ENCODE results near the gene CCDC121. TPM values are rescaled to one million over a fixed set of nuclear protein-coding genes. Genes with fewer than 3 reads are reported as not detected.
A peak's percentile ranks its signal among the peaks of the same experiment; 100 is the strongest.

CCDC121 gene
- total and polyA plus RNA-seq, 9 of the 15 experiments (the other 6 are each of a cell fraction or from before 2014, with no cell fraction given), result 2.2 to 4.7 (median 4.1) TPM

DNA sequence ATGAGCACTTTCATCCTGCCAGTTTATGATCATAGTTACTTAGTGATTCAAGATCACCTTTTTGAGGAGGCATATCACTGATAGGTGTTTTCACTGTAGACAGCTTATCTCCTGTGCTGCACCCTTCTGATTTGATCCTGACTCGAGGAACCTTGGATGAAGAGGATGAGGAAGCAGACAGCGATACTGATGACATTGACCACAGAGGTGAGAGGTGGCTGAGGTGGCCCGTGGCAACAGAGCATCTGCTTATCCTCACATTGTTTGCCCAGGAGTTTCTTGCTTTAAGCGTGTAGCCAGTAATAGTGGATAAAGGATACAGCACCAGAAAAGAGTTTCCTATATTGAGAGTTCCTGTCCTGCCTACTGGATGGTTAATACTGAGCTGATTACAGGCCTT, 18.9 kb upstream of the CCDC121 start:
- Histone ChIP-seq H3K4me3 (no peak overlapping the region), H3K36me3 (ENCODE audit: control insufficient read depth, insufficient read depth, low read length) (peaks cover 81% of the 10 kb centered on the region), H4K20me1 (replicated peaks; ENCODE audit: control insufficient read depth, insufficient read depth, low read length) (no peaks in the 10 kb centered on the region), H3K27ac (ENCODE audit: extremely low read depth, low read depth, low read length) (no peak overlapping the region), H2AFZ (ENCODE audit: low read depth, low read length) (no peak overlapping the region), H3K9ac (ENCODE audit: insufficient read depth in 1 of 2, low read depth in 2 of 2, low read length in 2 of 2) (no peak overlapping the region), H3K4me1 (replicated peaks in 1 of 2; ENCODE audit: control insufficient read depth in 2 of 2, insufficient read depth in 2 of 2, low read length in 2 of 2) (peaks cover 0 to 6% of the 10 kb centered on the region in 2 experiments; a peak in 3 of 5 replicates), H3K9me1 (ENCODE audit: control insufficient read depth, insufficient read depth, low read length) (no peaks in the 10 kb centered on the region), H3K27me3 (ENCODE audit: control insufficient read depth in 2 of 2, insufficient read depth in 2 of 2, low read length in 2 of 2) (no peaks in the 10 kb centered on the region), H3K4me2 (ENCODE audit: insufficient read depth, low read length) (no peak overlapping the region), H3K9me3 (replicated peaks; ENCODE audit: control insufficient read depth, insufficient read depth, low read depth, low read length) (no peaks in the 10 kb centered on the region), H3K79me2 (ENCODE audit: control insufficient read depth, insufficient read depth, low read length) (no peaks in the 10 kb centered on the region)
- in situ Hi-C loops (cut with MboI) (no loop called here), intact Hi-C loops (cut with micrococcal nuclease) (no loop called here)
- FAIRE-seq (peak; percentile 11), ATAC-seq (peak; percentile 39), DNase-seq (ENCODE audit: extremely low read depth in 1 of 4, low spot score in 3 of 4) (peak in 2 of 4 experiments; percentile 24 to 36)
- POLR2A ChIA-PET, result interaction anchor here (0.8 to 2.3 kb wide), 9 partner anchors 9 to 238 kb away, joined by 3 to 8 read pairs (median 3); partner anchors contain the start of genes CCDC121, GPN1, PPM1G and SLC4A1AP
- CTCF ChIA-PET (ENCODE audit: low intra/inter-chr PET ratio), result no interaction called here
- no TSS peak for BruUV-seq (replicated peaks)
- WGBS (ENCODE audit: insufficient coverage, low coverage, missing lambda C conversion rate), result 15% methylated on average over 4 of the region's 4 CpGs
- TF ChIP-seq SP2 (IDR thresholded peaks at IDR 0.05; ENCODE audit: extremely low read depth, low read depth, low read length, poor library complexity, severe bottlenecking) (no peak), CBFA2T3 (IDR thresholded peaks at IDR 0.05) (peak; percentile 72), CBFA2T2 (conservative IDR thresholded peaks at IDR 0.05) (peak; percentile 51), TCF3 (CRISPR knock-in tag; IDR thresholded peaks at IDR 0.05) (peak; percentile 65), NCOA4 (IDR thresholded peaks at IDR 0.05; ENCODE audit: partially characterized antibody) (no peak), FOXA3 (CRISPR knock-in tag; conservative IDR thresholded peaks at IDR 0.05 in 1 of 2, IDR thresholded peaks at IDR 0.05 in 1 of 2) (peak in 1 of 2 experiments; percentile 67; a peak in 1 of 4 replicates), ZFX (CRISPR knock-in tag; IDR thresholded peaks at IDR 0.05) (no peak), DPF2 (IDR thresholded peaks at IDR 0.05) (no peak), ZFP30 (CRISPR knock-in tag; IDR thresholded peaks at IDR 0.05; ENCODE audit: borderline replicate concordance) (no peak)
- TF ChIP-seq, protein P1, sequence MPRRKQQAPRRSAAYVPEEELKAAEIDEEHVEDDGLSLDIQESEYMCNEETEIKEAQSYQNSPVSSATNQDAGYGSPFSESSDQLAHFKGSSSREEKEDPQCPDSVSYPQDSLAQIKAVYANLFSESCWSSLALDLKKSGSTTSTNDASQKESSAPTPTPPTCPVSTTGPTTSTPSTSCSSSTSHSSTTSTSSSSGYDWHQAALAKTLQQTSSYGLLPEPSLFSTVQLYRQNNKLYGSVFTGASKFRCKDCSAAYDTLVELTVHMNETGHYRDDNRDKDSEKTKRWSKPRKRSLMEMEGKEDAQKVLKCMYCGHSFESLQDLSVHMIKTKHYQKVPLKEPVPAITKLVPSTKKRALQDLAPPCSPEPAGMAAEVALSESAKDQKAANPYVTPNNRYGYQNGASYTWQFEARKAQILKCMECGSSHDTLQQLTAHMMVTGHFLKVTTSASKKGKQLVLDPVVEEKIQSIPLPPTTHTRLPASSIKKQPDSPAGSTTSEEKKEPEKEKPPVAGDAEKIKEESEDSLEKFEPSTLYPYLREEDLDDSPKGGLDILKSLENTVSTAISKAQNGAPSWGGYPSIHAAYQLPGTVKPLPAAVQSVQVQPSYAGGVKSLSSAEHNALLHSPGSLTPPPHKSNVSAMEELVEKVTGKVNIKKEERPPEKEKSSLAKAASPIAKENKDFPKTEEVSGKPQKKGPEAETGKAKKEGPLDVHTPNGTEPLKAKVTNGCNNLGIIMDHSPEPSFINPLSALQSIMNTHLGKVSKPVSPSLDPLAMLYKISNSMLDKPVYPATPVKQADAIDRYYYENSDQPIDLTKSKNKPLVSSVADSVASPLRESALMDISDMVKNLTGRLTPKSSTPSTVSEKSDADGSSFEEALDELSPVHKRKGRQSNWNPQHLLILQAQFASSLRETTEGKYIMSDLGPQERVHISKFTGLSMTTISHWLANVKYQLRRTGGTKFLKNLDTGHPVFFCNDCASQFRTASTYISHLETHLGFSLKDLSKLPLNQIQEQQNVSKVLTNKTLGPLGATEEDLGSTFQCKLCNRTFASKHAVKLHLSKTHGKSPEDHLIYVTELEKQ (CRISPR knock-in tag; IDR thresholded peaks at IDR 0.05), result no peak

Data from K562 (cell line).